ENCODE data around the gene NDST4.

DNA sequence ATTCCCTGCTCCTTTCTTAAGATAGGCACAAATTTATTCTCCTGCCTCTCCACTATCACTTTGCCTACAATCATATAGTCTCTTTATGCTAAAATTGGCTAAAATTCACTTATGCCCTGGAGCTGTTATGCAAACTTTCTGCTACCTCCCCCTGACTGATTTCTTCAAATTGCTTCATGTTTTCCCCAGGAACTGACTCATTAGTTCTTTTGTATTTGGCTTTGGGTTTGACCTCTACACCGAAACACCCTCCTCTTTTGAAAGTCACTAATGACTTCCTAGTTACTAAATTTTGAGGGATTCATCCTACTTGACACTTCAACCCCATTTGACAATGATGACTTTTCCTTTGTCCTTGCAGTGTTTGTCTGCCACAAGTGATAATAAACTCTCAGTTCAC, 222.6 kb downstream of the NDST4 start:
- TF ChIP-seq FOXK2 (IDR thresholded peaks at IDR 0.05) (no peak), CTBP1 (IDR thresholded peaks at IDR 0.05; ENCODE audit: borderline replicate concordance) (no peak), NFRKB (IDR thresholded peaks at IDR 0.05) (no peak), HDGF (IDR thresholded peaks at IDR 0.05; ENCODE audit: borderline replicate concordance) (no peak), ZNF384 (IDR thresholded peaks at IDR 0.05) (no peak), TARDBP (IDR thresholded peaks at IDR 0.05) (no peak), BHLHE40 (IDR thresholded peaks at IDR 0.05; ENCODE audit: borderline replicate concordance) (no peak), ARNT (IDR thresholded peaks at IDR 0.05) (no peak), LEF1 (IDR thresholded peaks at IDR 0.05; ENCODE audit: borderline replicate concordance) (no peak), SP1 (IDR thresholded peaks at IDR 0.05) (no peak), FOXA1 (IDR thresholded peaks at IDR 0.05) (no peak)
- TF ChIP-seq, protein P1, sequence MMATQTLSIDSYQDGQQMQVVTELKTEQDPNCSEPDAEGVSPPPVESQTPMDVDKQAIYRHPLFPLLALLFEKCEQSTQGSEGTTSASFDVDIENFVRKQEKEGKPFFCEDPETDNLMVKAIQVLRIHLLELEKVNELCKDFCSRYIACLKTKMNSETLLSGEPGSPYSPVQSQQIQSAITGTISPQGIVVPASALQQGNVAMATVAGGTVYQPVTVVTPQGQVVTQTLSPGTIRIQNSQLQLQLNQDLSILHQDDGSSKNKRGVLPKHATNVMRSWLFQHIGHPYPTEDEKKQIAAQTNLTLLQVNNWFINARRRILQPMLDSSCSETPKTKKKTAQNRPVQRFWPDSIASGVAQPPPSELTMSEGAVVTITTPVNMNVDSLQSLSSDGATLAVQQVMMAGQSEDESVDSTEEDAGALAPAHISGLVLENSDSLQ (IDR thresholded peaks at IDR 0.05), result no peak

Data from HEK293T (cell line).